Ovary (tissue), 3 donors: ENCODE measurements around the gene SETBP1.

Experiments used
- CTCF ChIP-seq, 3 donors: fragments of 450-650 bp in 2 of 3; fragments of 200-600 bp in 1 of 3; IDR thresholded peaks; one replicate each; pipeline versions ENCODE4 v1.5.1 to v1.8.0; 2016 to 2022; ENCODE audit warnings: antibody characterized with exemption in 3 of 3, mild to moderate bottlenecking in 1 of 3
- POLR2A ChIP-seq: fragments of 450-650 bp; IDR thresholded peaks from one replicate; pipeline ENCODE4 v1.6.1; 2017; ENCODE audit warnings: antibody characterized with exemption, mild to moderate bottlenecking, moderate library complexity
- donor health status: DM: no; HTN: no; CAD: no.

- TF ChIP-seq CTCF (IDR thresholded peaks at IDR 0.05) (no peak), POLR2A (no peak)
Observed at GRCh38 chr18:44770641-44771040, 90.0 kb downstream of the SETBP1 start.
